ENCODE data around the gene EFCAB6.

The EFCAB6 gene

DNA sequence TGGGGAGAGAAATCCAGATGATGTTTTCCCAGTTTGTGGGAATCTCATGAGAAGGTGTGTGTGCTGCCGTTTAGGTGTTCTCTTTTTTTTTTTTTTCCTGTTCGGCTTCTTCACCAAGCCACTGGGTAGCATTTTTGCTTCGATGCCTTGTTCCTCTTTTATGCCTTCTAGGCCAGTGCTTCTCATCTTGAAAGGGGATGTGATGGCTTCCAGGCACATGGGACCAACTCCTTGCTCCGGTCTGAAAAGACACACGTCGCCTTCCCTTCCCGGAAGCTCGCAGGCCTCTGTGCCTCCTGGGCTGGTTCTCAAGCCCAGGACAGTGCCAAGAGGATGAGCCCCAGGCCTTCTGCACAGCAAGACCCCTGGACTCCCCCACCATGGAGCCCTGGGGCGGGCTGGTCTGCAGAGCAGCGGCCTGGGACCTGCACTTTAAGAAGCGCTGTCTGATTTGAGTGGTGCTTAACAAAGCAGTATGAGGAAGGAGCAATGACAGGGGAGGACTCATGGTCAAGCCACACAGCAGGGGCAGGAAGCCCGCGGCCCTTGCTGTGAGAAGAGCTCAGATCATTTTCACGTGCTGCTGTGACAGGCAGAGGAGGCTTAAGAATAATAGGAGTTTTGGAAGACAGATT, 241.5 kb downstream of the EFCAB6 start:
- no peak for DNase-seq (ENCODE audit: low read depth, low spot score)
- no peak overlapping the region for H3K4me3 ChIP-seq (ENCODE audit: low read length)

DNA sequence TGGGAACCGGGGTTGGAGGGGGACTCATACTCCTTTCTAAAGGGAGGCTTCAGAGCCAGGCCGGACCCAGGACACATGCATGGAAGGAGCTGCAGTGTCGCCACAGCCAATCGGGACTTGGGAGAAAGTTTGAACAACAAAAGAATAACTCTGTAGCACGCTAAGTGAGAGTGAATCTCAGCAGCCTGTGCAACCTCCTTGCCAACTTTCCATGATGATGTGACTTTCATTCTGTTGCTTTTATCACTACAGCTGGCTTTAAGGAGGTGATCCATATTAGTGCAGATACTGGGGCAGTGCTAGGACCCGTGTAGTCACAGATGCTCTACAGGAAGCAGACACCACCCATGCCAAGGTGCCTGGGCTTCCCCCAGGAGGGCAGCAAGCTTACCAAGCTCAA, 243.0 kb downstream of the EFCAB6 start:
- H3K4me3 ChIP-seq (ENCODE audit: low read length), result no peak overlapping the region
- DNase-seq (ENCODE audit: low read depth, low spot score), result no peak

DNA sequence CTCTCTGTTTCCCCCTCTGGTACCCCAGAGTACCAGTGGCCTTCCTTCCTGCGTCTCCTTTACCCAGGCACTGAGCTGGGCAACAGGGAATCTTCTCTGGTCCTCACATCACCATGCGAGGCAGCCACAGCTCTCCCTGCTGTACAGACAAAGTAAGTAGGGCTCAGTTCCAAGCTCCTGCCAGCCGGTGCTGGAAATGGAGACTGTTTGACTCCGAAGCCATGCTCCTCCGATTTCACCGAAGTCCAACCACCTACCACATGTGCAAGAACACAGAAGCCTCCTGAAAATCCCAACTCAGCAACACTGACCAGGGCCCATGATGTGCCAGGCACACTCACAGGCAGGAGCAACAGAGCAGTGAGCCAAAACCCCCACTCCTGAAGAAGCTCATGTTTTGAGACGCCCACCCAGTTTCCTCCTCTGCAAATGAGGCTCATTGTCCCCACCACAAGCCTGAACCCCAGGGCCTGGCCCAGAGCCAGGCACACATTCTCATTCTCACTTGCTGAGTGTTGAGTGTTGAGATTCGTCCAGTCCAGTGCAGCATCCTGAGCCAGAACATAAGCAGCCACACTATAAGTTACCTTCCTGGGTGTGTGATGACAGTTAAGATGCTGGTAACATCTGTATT, 244.3 kb downstream of the EFCAB6 start:
- DNase-seq (ENCODE audit: low read depth, low spot score), result no peak
- H3K4me3 ChIP-seq (ENCODE audit: low read length), result no peak overlapping the region

DNA sequence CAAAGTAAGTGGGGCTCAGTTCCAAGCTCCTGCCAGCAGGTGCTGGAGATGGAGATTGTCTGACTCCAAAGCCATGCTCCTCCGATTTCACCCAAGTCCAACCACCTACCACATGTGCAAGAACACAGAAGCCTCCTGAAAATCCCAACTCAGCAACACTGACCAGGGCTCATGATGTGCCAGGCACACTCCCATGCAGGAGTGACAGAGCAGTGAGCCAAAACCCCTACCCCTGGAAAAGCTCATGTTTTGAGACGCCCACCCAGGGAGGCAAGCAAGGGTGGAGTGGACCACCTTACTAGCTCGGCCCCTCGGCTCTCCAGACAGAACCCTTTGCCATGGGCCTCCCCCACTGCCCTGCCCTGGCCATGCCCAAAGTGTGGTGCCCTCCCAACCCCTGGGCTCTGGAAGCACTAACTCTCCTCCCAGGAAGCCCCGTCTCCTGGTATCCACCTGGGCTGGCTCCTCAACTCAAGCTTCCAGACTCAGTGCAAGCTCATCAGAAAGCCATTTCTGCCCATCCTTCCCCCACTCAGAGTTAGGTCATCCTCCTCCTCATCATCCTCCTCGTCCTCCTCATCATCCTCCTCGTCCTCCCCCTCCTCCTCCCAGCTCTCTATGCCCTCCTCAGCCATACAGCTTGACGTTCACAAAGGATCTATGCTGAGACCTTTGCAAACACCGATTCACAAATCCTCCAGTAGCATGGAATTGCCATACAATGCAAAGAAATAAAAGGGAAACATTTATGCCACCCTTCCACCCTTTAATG, 245.4 kb downstream of the EFCAB6 start:
- no peak for DNase-seq (ENCODE audit: low read depth, low spot score)
- H3K4me3 ChIP-seq (ENCODE audit: low read length), result no peak overlapping the region

DNA sequence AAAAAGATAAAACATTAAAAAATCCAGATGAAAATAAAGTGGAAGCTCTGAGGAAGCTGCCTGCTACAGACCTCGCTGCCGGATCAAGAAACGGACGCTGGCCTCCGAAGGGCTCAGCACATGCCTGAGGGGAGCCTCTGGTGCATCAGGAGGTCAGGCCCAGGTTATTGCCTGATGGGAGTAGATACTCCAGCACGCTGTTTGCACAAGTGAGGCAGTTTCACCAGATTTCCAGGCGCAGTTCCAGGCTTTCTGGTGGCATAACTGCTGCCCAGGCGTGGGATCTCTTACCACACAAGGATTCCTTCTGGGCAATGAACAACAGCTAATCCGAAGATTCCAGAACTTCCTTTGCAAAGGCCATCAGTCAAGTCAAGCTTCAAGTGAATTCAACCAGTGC, 246.1 kb downstream of the EFCAB6 start:
- H3K4me3 ChIP-seq (ENCODE audit: low read length), result no peak overlapping the region
- no peak for DNase-seq (ENCODE audit: low read depth, low spot score)

DNA sequence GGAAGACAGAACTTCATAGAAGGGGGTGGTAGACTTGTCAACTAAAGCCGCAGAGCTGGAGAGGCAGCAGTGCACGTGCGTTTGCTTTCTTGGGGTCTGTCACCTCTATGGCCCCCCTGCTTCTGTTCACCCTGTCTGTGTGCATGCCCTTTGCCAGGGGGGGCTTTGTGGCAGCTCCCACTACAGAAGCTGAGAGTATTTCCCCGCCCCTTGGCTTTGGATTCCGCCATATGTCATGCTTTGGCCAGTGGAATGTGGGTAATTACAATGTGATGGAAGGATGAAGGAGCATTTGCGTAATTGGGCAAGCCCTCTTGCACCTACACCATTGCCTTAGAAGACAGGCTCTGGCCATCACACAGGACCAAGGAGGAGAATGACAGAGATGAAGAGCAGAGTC, 247.2 kb downstream of the EFCAB6 start:
- H3K4me3 ChIP-seq (ENCODE audit: low read length), result no peak overlapping the region
- DNase-seq (ENCODE audit: low read depth, low spot score), result no peak

- no peak overlapping the region for H3K4me3 ChIP-seq (ENCODE audit: low read length)
- no peak for DNase-seq (ENCODE audit: low read depth, low spot score)
These were observed 248.5 kb downstream of the EFCAB6 start for GRCh38 chr22:43563571-43563970.

- no peak overlapping the region for H3K4me3 ChIP-seq (ENCODE audit: low read length)
- no peak for DNase-seq (ENCODE audit: low read depth, low spot score)
These were observed 249.3 kb downstream of the EFCAB6 start for GRCh38 chr22:43562843-43563242.

- no peak for DNase-seq (ENCODE audit: low read depth, low spot score)
- H3K4me3 ChIP-seq (ENCODE audit: low read length), result no peak overlapping the region
These were observed 250.5 kb downstream of the EFCAB6 start for GRCh38 chr22:43561415-43562178.

DNA sequence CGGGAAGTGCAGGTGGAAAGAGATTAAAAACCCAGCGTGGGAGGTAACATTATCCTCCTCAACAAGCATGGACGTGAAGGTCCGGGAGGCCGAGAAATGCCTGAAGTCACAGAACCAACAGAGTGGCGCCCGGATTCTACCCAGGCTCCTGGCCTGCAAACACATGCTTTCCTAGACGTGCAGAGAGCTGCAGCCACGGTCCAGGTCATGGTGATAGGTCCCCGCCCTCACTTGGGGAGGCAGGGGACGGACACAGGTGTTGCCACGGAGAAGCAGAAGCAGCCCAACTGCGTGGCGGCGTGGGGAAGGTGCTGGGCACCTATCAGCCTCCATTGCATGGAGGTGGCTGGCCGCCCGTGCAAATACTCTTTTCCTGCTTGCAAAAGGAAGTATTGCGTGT, 251.5 kb downstream of the EFCAB6 start:
- no peak overlapping the region for H3K4me3 ChIP-seq (ENCODE audit: low read length)
- no peak for DNase-seq (ENCODE audit: low read depth, low spot score)

DNA sequence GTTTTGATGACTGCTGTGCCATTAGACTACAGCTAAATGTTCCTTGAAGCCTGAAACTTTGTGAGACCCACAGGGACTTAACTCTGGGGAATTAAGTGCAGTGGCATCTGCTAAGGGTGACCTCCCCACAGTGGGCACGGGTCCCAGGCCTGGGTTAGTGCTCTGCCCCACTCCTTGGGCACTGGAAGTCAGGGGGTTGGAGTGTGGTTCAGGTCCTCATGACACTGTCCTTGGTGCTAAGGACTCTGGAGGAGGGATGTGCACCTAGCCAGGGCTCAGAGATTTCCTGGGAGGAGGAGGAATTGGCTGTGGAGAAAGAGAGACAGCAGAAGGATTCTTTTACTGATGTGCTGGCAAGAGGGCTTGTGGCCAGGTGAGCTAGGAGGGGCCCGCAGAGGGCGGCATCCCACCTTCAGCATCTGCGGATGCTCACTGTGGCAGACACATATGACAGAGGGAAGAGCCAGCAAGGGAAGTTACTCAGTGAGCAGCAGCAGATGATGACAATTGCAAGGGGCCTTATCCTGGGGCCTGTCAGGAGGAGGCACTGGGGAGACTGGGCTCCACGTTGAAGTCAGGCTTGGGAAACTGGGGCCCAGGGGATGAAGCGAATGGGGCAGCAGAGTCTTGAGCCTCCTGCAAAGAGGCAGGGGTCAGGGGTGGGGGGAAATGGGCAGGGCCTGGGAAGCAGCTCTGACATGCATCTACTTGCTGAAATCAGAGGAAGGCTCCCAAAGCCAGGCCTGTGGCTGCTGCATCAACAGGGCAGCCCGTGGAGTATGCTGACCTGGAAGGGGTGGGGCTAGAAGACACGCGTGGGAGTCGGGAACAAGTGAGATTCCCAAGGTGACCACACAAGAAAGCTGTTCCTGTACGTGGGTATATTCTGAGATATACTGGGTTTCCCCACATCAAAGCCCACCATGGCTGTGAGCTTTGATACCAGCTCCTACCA, 256.3 kb downstream of the EFCAB6 start:
- no peak overlapping the region for H3K4me3 ChIP-seq (ENCODE audit: low read length)
- DNase-seq (ENCODE audit: low read depth, low spot score), result no peak

DNA sequence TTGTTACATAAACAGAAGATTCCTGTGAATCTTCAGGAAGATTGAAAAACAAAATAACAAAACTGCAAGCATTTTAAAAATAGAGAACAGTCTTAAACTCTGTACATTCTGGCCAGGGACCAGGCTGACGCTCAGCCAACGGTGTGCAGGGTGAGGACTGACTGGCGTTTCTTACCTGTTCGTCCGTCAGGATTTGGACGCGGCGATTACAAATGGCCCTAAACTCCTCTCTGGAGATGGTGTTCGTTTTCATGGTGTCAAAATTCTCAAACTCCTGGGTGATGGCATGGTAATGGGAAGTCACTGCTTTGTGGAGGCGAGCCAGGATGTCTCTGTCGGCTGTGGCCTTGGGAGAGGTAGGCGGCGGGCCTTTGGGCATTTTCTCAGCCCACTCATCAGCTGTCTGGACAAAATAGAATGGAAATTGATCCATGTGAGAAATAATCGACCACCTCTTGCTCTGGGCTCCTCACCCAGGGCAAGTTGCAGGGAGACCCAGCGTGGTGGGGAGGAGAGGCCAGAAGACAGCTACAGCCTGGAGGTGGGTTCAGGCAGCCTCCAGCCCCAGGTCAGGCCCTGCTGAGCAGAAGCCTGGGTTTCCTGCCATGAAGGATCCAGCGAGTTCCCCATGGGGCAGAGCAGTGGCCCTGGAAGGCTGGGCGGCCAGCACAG, 257.3 kb downstream of the EFCAB6 start:
- H3K4me3 ChIP-seq (ENCODE audit: low read length), result no peak overlapping the region
- DNase-seq (ENCODE audit: low read depth, low spot score), result no peak

DNA sequence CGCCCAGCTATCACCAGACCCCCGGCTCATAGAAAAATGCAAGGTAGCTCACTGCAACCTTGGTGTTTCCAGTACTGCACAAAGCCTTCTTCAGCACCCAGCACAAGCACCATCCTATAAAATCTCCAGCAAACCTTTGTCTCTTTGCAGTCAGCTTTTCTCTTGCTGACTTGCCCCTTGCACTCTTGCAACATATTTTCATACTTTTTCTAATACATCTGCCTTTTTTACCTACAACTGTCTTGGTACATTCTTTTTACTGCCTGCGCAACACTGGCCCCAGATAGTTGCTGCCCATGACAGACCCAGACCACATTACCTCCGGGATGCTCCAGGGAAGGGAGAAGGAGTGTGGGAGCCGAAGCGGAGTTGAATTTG, 257.9 kb downstream of the EFCAB6 start:
- DNase-seq (ENCODE audit: low read depth, low spot score), result no peak

GRCh38 chr22:43553451-43554258, 258.4 kb downstream of the EFCAB6 start:
- no peak overlapping the region for H3K4me3 ChIP-seq (ENCODE audit: low read length)
- no peak for DNase-seq (ENCODE audit: low read depth, low spot score)

More for the DNA sequence above, 257.9 kb downstream of the EFCAB6 start:
- no peak overlapping the region for H3K4me3 ChIP-seq (ENCODE audit: low read length)

- no peak for DNase-seq (ENCODE audit: low read depth, low spot score)
- no peak overlapping the region for H3K4me3 ChIP-seq (ENCODE audit: low read length)
These were observed 261.4 kb downstream of the EFCAB6 start for GRCh38 chr22:43550672-43551071.

GRCh38 chr22:43550024-43550620, 262.0 kb downstream of the EFCAB6 start:
- no peak for DNase-seq (ENCODE audit: low read depth, low spot score)
- no peak overlapping the region for H3K4me3 ChIP-seq (ENCODE audit: low read length)

DNA sequence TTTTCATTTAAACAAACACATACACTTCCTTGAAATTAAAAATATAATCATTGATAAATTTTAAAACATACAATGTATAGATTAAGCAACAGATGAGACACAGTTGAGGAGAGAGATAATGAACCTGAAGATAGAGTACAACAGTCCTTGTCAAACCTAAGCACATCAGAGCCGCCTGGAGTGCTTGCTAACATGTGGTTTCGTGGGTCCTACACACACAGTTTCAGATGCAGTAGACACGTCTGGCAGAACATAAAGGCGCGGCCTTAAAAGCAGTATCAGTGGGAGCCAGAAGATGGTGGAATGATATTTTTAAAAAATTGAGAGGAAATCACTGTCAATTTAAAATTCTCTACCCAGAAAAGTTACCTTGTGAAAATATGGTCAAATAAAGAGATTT, 265.9 kb downstream of the EFCAB6 start:
- peak; percentile 24 for DNase-seq (ENCODE audit: low read depth, low spot score)

More for the DNA sequence above, 265.9 kb downstream of the EFCAB6 start:
- H3K4me3 ChIP-seq (ENCODE audit: low read length), result no peak overlapping the region

Data from Jurkat, Clone E6-1 (cell line).